H1 (cell line): ENCODE measurements around the gene C17orf107. TPM values are rescaled to one million over a fixed set of nuclear protein-coding genes. Genes with fewer than 3 reads are reported as not detected.
A peak's percentile ranks its signal among the peaks of the same experiment; 100 is the strongest.

Source experiments
- BACH1 ChIP-seq: IDR thresholded peaks from 2 replicates; pipeline ENCODE4 v1.6.1; 2012; ENCODE audit warnings: low read length, improper control_type of control experiment
- BCL11A ChIP-seq, 2 experiments: IDR thresholded peaks; one replicate each; pipeline ENCODE4 v1.6.1; 2011; ENCODE audit warnings: low read depth in 2 of 2, low read length in 2 of 2, mild to moderate bottlenecking in 2 of 2
- CREB1 ChIP-seq: IDR thresholded peaks from 2 replicates; pipeline ENCODE4 v1.6.1; 2012; ENCODE audit warnings: inconsistent platforms
- CTBP2 ChIP-seq: IDR thresholded peaks from 2 replicates; pipeline ENCODE4 v1.7.0; 2011; ENCODE audit warnings: borderline replicate concordance, mild to moderate bottlenecking, moderate library complexity, mixed read lengths, low read length; ENCODE audit not compliant: insufficient read depth, insufficient read length
- CTCF ChIP-seq, 3 experiments: IDR thresholded peaks; 1 replicate in 2 of 3; 2 replicates in 1 of 3; pipeline versions ENCODE4 v1.5.1 to v1.6.1; 2011; ENCODE audit warnings: low read length in 3 of 3, mild to moderate bottlenecking in 3 of 3, inconsistent platforms in 2 of 3, low read depth in 1 of 3, moderate library complexity in 1 of 3; ENCODE audit not compliant: insufficient read depth in 1 of 3; ENCODE audit errors: control extremely low read depth in 1 of 3
- EGR1 ChIP-seq: IDR thresholded peaks from 2 replicates; pipeline ENCODE4 v1.6.1; 2011; ENCODE audit warnings: low read depth, low read length, borderline replicate concordance
- FOSL1 ChIP-seq: IDR thresholded peaks from 2 replicates; pipeline ENCODE4 v1.6.1; 2011; ENCODE audit warnings: mild to moderate bottlenecking, low read depth, low read length, moderate library complexity; ENCODE audit not compliant: insufficient read depth
- GABPA ChIP-seq: IDR thresholded peaks from 2 replicates; pipeline ENCODE4 v1.6.1; 2011; ENCODE audit warnings: mild to moderate bottlenecking, low read length, moderate library complexity, borderline replicate concordance; ENCODE audit not compliant: insufficient read depth
- MAFK ChIP-seq: IDR thresholded peaks from 2 replicates; pipeline ENCODE4 v1.6.1; 2012; ENCODE audit warnings: low read depth, mild to moderate bottlenecking, improper control_type of control experiment, low read length
- NANOG ChIP-seq: IDR thresholded peaks from 2 replicates; pipeline ENCODE4 v1.6.1; 2011; ENCODE audit warnings: low read length, low read depth, mild to moderate bottlenecking, inconsistent platforms; ENCODE audit not compliant: insufficient read depth, poor library complexity, severe bottlenecking
- POLR2AphosphoS5 ChIP-seq: IDR thresholded peaks from 2 replicates; pipeline ENCODE4 v1.6.1; 2011; ENCODE audit warnings: low read depth, low read length
- POU5F1 ChIP-seq: IDR thresholded peaks from 2 replicates; pipeline ENCODE4 v1.6.1; 2011; ENCODE audit warnings: low read depth, mild to moderate bottlenecking, low read length, moderate library complexity
- SAP30 ChIP-seq: fragments of 300-600 bp; sonication (generic); IDR thresholded peaks from 2 replicates; pipeline ENCODE4 v1.7.1; 2012; ENCODE audit warnings: low read length, moderate library complexity, mild to moderate bottlenecking, inconsistent platforms; ENCODE audit not compliant: insufficient read depth, insufficient replicate concordance
- SIN3A ChIP-seq, 2 experiments: IDR thresholded peaks in 1 of 2; conservative IDR thresholded peaks in 1 of 2; 2 replicates each; pipeline ENCODE4 v1.6.1; 2011 to 2012; ENCODE audit warnings: low read length in 2 of 2, improper control_type of control experiment in 1 of 2, low read depth in 1 of 2, mild to moderate bottlenecking in 1 of 2
- SP1 ChIP-seq: IDR thresholded peaks from 2 replicates; pipeline ENCODE4 v1.6.1; 2011; ENCODE audit warnings: low read depth, low read length
- SP2 ChIP-seq: IDR thresholded peaks from 2 replicates; pipeline ENCODE4 v1.6.1; 2012; ENCODE audit warnings: mild to moderate bottlenecking, low read length, inconsistent platforms
- SP4 ChIP-seq: IDR thresholded peaks from 2 replicates; pipeline ENCODE4 v1.6.1; 2012; ENCODE audit warnings: low read length, inconsistent platforms
- TAF7 ChIP-seq: optimal IDR thresholded peaks from 2 replicates; pipeline ENCODE3; 2011; ENCODE audit warnings: low read depth, mild to moderate bottlenecking, inconsistent platforms, low read length, moderate library complexity, borderline replicate concordance
- ZNF274 ChIP-seq: IDR thresholded peaks from 2 replicates; pipeline ENCODE4 v1.7.0; 2012; ENCODE audit warnings: low read length, borderline replicate concordance; ENCODE audit errors: extremely low read depth
- polyA plus RNA-seq, 7 experiments: library from polyadenylated mRNA; depleted of rRNA in 3 of 7; stranded (reverse) in 5 of 7; unstranded in 2 of 7; fragments of >200 nt in 5 of 7; fragments of 200-250 nt in 2 of 7; gene quantifications; 1 replicate in 5 of 7; 2 replicates in 1 of 7; 4 replicates in 1 of 7; pipeline versions ENCODE4 v1.2.1 to v1.2.3, GENCODE V29; 2011 to 2013; ENCODE audit warnings: missing spikeins in 2 of 7, mixed read lengths in 2 of 7
- total RNA-seq: library from RNA; stranded (reverse); fragmentation: NEBNext Ultra II Directional; extraction: Animal tissue kit (Norgen Biotek cat#: 25700); gene quantifications from 2 replicates; pipeline ENCODE4 v1.2.1, GENCODE V29; 2021

Gene C17orf107
- total and polyA plus RNA-seq, 2 of the 8 experiments (the other 6 are each of a cell fraction or from before 2014, with no cell fraction given): 0.39 to 0.45 TPM

GRCh38 chr17:4939796-4940554 lies 40.6 kb downstream of the C17orf107 start, which contains the start of the genes RNF167 and SLC25A11 (continued):
- no peak; the same call in 1 of the 2 replicates for TF ChIP-seq CREB1
- TF ChIP-seq POLR2AphosphoS5: peak; percentile 58; the same call in 1 of the 2 replicates
- TF ChIP-seq CTBP2: no peak
- no peak for TF ChIP-seq BCL11A (IDR thresholded peaks at IDR 0.05; ENCODE audit: low read depth in 2 of 2, low read length in 2 of 2)
- no peak for TF ChIP-seq SAP30
- no peak for TF ChIP-seq FOSL1
- TF ChIP-seq BACH1: no peak; the same call in 1 of the 2 replicates
- TF ChIP-seq NANOG: no peak
- no peak for TF ChIP-seq MAFK
- TF ChIP-seq EGR1: no peak
- no peak for TF ChIP-seq SP2
- peak; percentile 64 for TF ChIP-seq TAF7
- TF ChIP-seq SP1: 0 out of 2 replicates have a peak, but pooled peaks have one; percentile 7
- no peak for TF ChIP-seq CTCF (IDR thresholded peaks at IDR 0.05; ENCODE audit: control extremely low read depth in 1 of 3, insufficient read depth in 1 of 3, low read depth in 1 of 3, low read length in 3 of 3)
- TF ChIP-seq SIN3A (conservative IDR thresholded peaks at IDR 0.05 in 1 of 2, IDR thresholded peaks at IDR 0.05 in 1 of 2; ENCODE audit: low read depth in 1 of 2, low read length in 2 of 2): peak; percentile 79 to 90; a peak in 2 of 4 replicates
- no peak for TF ChIP-seq POU5F1
- no peak for TF ChIP-seq SP4
- no peak for TF ChIP-seq GABPA
- TF ChIP-seq ZNF274: no peak
